Tibial artery (tissue), 4 donors: ENCODE measurements around the gene CYP3A4.
"Not testable (repeated sequence)": the region's sequence is repeated elsewhere in the genome, so short reads cannot be mapped to it uniquely, and the experiment has no call there.

Source experiments
- DNase-seq, 2 donors: peaks; one replicate each; pipeline ENCODE4 v3.0.0-alpha.2; 2019
- H3K27ac ChIP-seq, 2 donors: fragments of 200-600 bp; sonication (generic) in 1 of 2; 1 replicate in 1 of 2; 2 replicates in 1 of 2; pipeline ENCODE4 v1.5.1; 2018 to 2019; ENCODE audit warnings: mild to moderate bottlenecking in 1 of 2
- H3K27me3 ChIP-seq, 2 donors: fragments of 200-600 bp; sonication (generic) in 1 of 2; one replicate each; pipeline versions ENCODE4 v1.5.1 to v1.6.0; 2016 to 2019
- H3K36me3 ChIP-seq, 3 donors: fragments of 200-600 bp; sonication (generic) in 2 of 3; one replicate each; pipeline ENCODE4 v1.5.1; 2016 to 2019; ENCODE audit warnings: mild to moderate bottlenecking in 2 of 3
- H3K4me1 ChIP-seq, 4 donors: fragments of 200-600 bp; sonication (generic) in 2 of 4; 1 replicate in 3 of 4; 2 replicates in 1 of 4; pipeline ENCODE4 v1.5.1; 2016 to 2019
- H3K4me3 ChIP-seq, 2 donors: fragments of 200-600 bp; sonication (generic) in 1 of 2; 1 replicate in 1 of 2; 2 replicates in 1 of 2; pipeline ENCODE4 v1.5.1; 2018 to 2019; ENCODE audit warnings: mild to moderate bottlenecking in 2 of 2
- H3K9me3 ChIP-seq, 3 donors: fragments of 200-600 bp; sonication (generic) in 1 of 3; one replicate each; pipeline ENCODE4 v1.5.1; 2016 to 2019
- CTCF ChIP-seq, 2 experiments: fragments of 200-600 bp in 1 of 2; fragments of 450-650 bp in 1 of 2; IDR thresholded peaks; one replicate each; pipeline ENCODE4 v1.5.1; 2017 to 2019; ENCODE audit warnings: antibody characterized with exemption in 2 of 2, mild to moderate bottlenecking in 1 of 2, moderate library complexity in 1 of 2
- intact Hi-C: fragments of 100-400 bp; cut with DNase I; formaldehyde crosslinking; loops from one replicate; pipeline ENCODE4 v1.15.0; 2023; ENCODE audit warnings: low total_unique reads

The CYP3A4 gene

GRCh38 chr7:99798972-99799371, 15.0 kb upstream of the CYP3A4 start:
- Histone ChIP-seq H3K27ac (no peak overlapping the region), H3K36me3 (no peaks in the 10 kb centered on the region), H3K4me1 (no peaks in the 10 kb centered on the region), H3K9me3 (peaks cover 0 to 10% (median 9%) of the 10 kb centered on the region in 3 donors), H3K27me3 (no peaks in the 10 kb centered on the region), H3K4me3 (no peak overlapping the region)
- intact Hi-C loops = no loop called here
- no peak for TF ChIP-seq CTCF (IDR thresholded peaks at IDR 0.05)
- DNase-seq = no peak

GRCh38 chr7:99795864-99796263, 11.9 kb upstream of the CYP3A4 start:
- DNase-seq, H3K4me1 ChIP-seq, H3K36me3 ChIP-seq, H3K4me3 ChIP-seq, H3K9me3 ChIP-seq, H3K27me3 ChIP-seq, H3K27ac ChIP-seq, intact Hi-C loops: not testable (repeated sequence)

GRCh38 chr7:99794585-99795502, 10.9 kb upstream of the CYP3A4 start:
- DNase-seq = no peak
- no peak for TF ChIP-seq CTCF (IDR thresholded peaks at IDR 0.05)
- H3K27ac ChIP-seq = no peak overlapping the region
- intact Hi-C loops = no loop called here
- H3K36me3 ChIP-seq = no peaks in the 10 kb centered on the region
- no peak overlapping the region for H3K4me3 ChIP-seq
- peaks cover 0 to 3% (median 0%) of the 10 kb centered on the region in 3 donors for H3K9me3 ChIP-seq
- no peaks in the 10 kb centered on the region for H3K27me3 ChIP-seq
- no peaks in the 10 kb centered on the region for H3K4me1 ChIP-seq

GRCh38 chr7:99793443-99793842, 9.5 kb upstream of the CYP3A4 start:
- no peak for TF ChIP-seq CTCF (IDR thresholded peaks at IDR 0.05)
- H3K4me3 ChIP-seq = no peak overlapping the region
- no peaks in the 10 kb centered on the region for H3K27me3 ChIP-seq
- no peaks in the 10 kb centered on the region for H3K4me1 ChIP-seq
- peaks cover 0 to 3% (median 0%) of the 10 kb centered on the region in 3 donors for H3K9me3 ChIP-seq
- no peaks in the 10 kb centered on the region for H3K36me3 ChIP-seq
- intact Hi-C loops = no loop called here
- no peak for DNase-seq
- H3K27ac ChIP-seq = no peak overlapping the region

- TF ChIP-seq CTCF (IDR thresholded peaks at IDR 0.05) = no peak
- Histone ChIP-seq H3K9me3 (peaks cover 0 to 2% (median 0%) of the 10 kb centered on the region in 3 donors), H3K27ac (no peak overlapping the region), H3K27me3 (no peaks in the 10 kb centered on the region), H3K4me1 (no peaks in the 10 kb centered on the region), H3K4me3 (no peak overlapping the region), H3K36me3 (no peaks in the 10 kb centered on the region)
- intact Hi-C loops = no loop called here
- no peak for DNase-seq
Measured at GRCh38 chr7:99792967-99793366, 9.0 kb upstream of the CYP3A4 start.

GRCh38 chr7:99791667-99792369, 7.8 kb upstream of the CYP3A4 start:
- TF ChIP-seq CTCF (IDR thresholded peaks at IDR 0.05) = no peak
- no peaks in the 10 kb centered on the region for H3K36me3 ChIP-seq
- no peaks in the 10 kb centered on the region for H3K27me3 ChIP-seq
- H3K4me1 ChIP-seq = no peaks in the 10 kb centered on the region
- no peak overlapping the region for H3K4me3 ChIP-seq
- no peak for DNase-seq
- no peak overlapping the region for H3K27ac ChIP-seq
- H3K9me3 ChIP-seq = no peaks in the 10 kb centered on the region
- intact Hi-C loops = no loop called here
